Adipose tissue (tissue), 3 donors: Measurements from ENCODE around the gene ACTR8. TPM values are rescaled to one million over a fixed set of nuclear protein-coding genes. Genes with fewer than 3 reads are reported as not detected.
"Not testable (repeated sequence)": the region's sequence is repeated elsewhere in the genome, so short reads cannot be mapped to it uniquely, and the experiment has no call there.

Experiments used
- H3K27ac ChIP-seq: one replicate; pipeline ENCODE4 v1.5.1; 2013; ENCODE audit warnings: low read depth, low read length
- WGBS, 3 donors: extraction: QIAGEN DNeasy Blood & Tissue Kit; methylation state at CpG; one replicate each; pipeline ENCODE4 v1.1.7; 2013; 5-methylcytosine and 5-hydroxymethylcytosine counted together
- polyA plus RNA-seq, 3 donors: library from polyadenylated mRNA; stranded (reverse); fragments of 200-250 nt; gene quantifications; one replicate each; pipeline ENCODE4 v1.2.3, GENCODE V29; 2013
- donor health status: healthy with polysubstance abuse.
- donor health status: Bipolar disorder and iron deficiency.
- donor health status: healthy.

ACTR8 gene, protein sequence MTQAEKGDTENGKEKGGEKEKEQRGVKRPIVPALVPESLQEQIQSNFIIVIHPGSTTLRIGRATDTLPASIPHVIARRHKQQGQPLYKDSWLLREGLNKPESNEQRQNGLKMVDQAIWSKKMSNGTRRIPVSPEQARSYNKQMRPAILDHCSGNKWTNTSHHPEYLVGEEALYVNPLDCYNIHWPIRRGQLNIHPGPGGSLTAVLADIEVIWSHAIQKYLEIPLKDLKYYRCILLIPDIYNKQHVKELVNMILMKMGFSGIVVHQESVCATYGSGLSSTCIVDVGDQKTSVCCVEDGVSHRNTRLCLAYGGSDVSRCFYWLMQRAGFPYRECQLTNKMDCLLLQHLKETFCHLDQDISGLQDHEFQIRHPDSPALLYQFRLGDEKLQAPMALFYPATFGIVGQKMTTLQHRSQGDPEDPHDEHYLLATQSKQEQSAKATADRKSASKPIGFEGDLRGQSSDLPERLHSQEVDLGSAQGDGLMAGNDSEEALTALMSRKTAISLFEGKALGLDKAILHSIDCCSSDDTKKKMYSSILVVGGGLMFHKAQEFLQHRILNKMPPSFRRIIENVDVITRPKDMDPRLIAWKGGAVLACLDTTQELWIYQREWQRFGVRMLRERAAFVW
- 1 to 10 TPM; 5.8 to 8.5 (median 8.0) TPM for polyA plus RNA-seq

DNA sequence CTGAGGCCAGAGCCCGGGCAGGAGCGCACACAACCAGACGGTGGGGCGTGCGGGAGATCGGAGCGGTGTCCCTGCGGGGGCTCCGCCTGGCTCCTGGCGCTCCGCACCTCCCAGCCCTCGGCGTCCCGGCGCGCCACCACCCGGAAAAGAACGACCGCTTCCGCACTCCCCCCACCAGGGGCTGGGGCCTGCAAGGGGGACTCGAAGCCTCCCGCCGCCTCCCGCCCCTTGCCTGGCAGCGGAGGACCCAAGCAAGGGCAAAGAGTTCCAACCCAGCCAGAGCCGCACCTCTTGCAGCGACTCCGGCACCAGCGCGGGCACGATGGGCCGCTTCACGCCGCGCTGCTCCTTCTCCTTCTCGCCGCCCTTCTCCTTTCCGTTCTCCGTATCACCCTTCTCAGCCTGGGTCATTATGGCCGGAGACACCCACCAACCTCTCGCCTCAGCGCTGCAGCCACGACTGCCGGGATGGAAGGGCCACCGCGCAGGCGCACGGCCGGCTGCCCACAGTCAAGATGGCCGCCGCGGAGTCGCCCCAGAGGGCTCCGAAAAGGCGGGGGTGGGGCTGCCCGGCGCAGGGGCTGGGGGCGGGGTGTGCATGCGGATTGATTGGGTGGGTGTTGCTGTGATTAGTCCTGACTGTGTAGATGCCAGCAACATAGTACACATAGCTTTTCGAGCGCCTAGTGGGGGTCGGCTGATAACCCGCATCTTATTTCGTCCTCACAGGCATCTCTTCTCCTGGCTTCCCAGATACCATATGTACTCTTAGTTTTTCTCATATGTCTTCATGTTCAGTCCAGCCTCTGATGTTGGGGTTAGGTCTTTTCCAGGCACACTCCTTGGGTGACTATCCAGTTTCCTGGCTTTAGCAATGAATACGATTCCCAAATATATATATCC is at the start of gene ACTR8:
TSS of gene ACTR8 (minus strand) at position 462 of the 903 bp plus-strand sequence. CDS start at position 411, 51 bp downstream.
- no peak within 1 kb of the TSS for H3K27ac ChIP-seq
- 1% methylated on average over 64 to 65 of the region's 65 CpGs for WGBS, 3 donors

GRCh38 chr3:53927208-53927872 is 45.4 kb upstream of the ACTR8 start:
- WGBS, 3 donors, result 75 to 89% (median 80%) methylated on average over 24 to 29 of the region's 30 CpGs
- not testable (repeated sequence) for H3K27ac ChIP-seq

GRCh38 chr3:53921296-53921695 is 39.3 kb upstream of the ACTR8 start:
- no peak overlapping the region for H3K27ac ChIP-seq
- WGBS, 3 donors, result 32 to 71% (median 50%) methylated on average over 1 of the region's 1 CpG

GRCh38 chr3:53919741-53920140 is 37.8 kb upstream of the ACTR8 start:
- 81 to 92% (median 88%) methylated on average over 2 of the region's 2 CpGs for WGBS, 3 donors
- H3K27ac ChIP-seq, result no peak overlapping the region

DNA sequence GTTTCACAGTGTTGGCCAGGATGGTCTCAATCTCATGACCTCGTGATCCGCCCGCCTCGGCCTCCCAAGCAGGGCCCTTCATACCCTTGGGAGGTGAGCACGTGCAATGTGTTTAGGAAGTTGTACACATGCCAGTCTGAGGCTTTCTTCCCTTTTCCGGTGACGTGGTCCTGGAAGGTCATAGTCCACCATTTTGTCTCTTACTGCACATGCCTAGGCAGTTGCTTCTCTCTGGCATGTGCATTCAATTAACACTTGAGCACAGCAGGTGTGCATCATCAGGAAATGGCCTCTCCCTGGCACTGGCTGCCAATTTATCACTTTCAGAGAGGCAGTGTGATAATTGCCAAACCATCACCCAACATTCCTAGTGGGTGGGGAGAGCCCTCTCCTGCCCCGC is 31.4 kb upstream of the ACTR8 start:
- 75 to 86% (median 85%) methylated on average over 8 of the region's 8 CpGs for WGBS, 3 donors

GRCh38 chr3:53902711-53903110 is 20.8 kb upstream of the ACTR8 start:
- 48 to 74% (median 67%) methylated on average over 5 of the region's 5 CpGs for WGBS, 3 donors
- H3K27ac ChIP-seq, result no peak overlapping the region

More for the DNA sequence above, 31.4 kb upstream of the ACTR8 start:
- H3K27ac ChIP-seq, result no peak overlapping the region

GRCh38 chr3:53902067-53902466 is 20.1 kb upstream of the ACTR8 start:
- WGBS, 3 donors, result 25 to 56% (median 33%) methylated on average over 1 of the region's 1 CpG
- H3K27ac ChIP-seq, result no peak overlapping the region

DNA sequence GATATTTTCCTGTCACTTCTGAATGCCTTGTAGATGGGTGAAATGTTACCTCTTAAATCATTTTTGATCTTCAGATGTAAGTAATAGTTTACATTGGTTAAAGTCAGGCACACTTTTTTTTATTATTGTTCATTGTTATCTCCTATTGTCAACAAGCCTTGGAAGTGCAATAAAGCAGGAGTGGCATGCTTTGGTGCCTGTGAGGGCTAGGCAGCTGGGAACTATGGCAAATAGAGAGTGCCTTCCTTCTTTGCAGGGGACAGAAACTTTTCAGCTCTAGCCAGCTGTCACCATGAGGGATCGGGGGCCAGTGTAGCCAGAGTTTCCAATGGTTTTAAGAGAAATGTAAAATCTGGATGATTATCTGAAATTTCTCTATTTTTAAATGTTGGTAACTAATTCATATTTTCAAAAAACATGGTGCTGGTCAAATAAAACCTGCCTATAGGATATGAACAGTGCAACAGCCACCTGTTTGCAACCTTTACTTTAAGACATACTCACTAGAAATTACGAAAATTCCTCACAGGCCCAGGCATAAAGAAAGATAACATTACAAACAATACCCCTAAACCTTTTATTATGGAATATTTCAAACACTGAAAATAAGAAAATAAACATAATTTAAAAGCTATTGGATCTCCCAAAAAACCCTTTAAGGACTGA is 18.8 kb upstream of the ACTR8 start:
- no peak overlapping the region for H3K27ac ChIP-seq
- WGBS, 3 donors, result 78 to 82% (median 81%) methylated on average over 2 of the region's 2 CpGs

GRCh38 chr3:53899750-53900149 is 17.8 kb upstream of the ACTR8 start:
- H3K27ac ChIP-seq, result no peak overlapping the region
- 67 to 68% (median 68%) methylated on average over 2 of the region's 2 CpGs for WGBS, 3 donors

DNA sequence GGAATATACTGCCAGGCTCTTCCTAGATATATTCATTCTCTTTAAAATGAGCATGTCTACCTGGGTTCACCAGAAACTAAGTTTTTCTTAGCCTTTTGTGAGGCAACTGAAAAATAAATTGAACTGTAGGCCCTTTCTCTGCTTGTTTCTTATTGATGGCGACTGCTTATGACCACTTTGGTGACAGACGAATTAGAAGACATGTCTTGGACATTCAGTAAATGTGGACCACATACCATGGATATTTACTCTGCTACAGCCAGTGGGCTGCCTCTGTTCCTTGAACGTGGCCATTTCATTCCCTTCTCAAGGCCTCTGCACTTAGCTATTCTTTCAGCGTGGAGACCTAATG is 10.3 kb upstream of the ACTR8 start:
- peak overlapping the region; percentile 91 for H3K27ac ChIP-seq
- 47 to 61% (median 49%) methylated on average over 4 of the region's 4 CpGs for WGBS, 3 donors

DNA sequence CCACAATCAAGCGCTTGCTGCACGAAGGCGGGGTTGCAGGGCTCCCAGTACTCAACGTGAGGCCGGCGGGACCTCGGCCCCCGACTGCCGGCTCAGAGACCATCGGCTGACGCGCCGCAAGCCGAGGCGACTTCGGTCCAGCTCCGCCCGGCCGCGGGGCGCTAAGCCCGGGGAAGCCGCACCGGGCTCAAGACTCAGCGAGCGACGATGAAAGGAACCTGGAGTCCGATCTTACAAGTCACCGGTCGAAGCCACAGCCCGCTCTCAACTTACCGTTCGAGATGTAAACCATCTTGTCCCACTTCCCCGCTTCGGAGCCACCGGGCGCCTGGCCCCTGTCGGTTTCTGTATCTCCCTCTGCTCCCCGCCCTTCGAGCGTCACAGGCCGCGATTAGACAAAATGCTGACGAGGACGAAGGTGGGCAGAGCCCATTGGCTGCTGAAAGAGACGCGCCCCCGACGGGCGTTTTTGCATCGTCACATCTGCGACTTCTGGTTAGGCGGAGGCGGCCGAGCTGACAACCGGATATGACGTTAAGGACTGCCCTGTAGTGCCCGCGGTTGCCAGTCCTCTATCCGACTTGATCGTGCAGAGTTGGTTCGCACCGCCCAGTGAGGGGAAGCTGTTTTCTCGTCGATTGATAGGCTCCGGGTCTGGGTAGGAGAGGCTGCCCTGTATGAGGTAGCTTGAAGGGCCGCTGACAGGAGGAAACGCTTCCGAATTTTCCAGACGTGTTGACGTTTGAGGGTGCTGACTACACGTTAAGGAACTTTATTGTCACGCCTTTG is 9.7 kb upstream of the ACTR8 start, which contains the start of gene SELENOK:
TSS of gene SELENOK (minus strand) at position 363 of the 789 bp plus-strand sequence.
- WGBS, 3 donors, result 0 to 1% (median 0%) methylated on average over 73 of the region's 73 CpGs
- H3K27ac ChIP-seq, result peak within 1 kb of the TSS; percentile 91

DNA sequence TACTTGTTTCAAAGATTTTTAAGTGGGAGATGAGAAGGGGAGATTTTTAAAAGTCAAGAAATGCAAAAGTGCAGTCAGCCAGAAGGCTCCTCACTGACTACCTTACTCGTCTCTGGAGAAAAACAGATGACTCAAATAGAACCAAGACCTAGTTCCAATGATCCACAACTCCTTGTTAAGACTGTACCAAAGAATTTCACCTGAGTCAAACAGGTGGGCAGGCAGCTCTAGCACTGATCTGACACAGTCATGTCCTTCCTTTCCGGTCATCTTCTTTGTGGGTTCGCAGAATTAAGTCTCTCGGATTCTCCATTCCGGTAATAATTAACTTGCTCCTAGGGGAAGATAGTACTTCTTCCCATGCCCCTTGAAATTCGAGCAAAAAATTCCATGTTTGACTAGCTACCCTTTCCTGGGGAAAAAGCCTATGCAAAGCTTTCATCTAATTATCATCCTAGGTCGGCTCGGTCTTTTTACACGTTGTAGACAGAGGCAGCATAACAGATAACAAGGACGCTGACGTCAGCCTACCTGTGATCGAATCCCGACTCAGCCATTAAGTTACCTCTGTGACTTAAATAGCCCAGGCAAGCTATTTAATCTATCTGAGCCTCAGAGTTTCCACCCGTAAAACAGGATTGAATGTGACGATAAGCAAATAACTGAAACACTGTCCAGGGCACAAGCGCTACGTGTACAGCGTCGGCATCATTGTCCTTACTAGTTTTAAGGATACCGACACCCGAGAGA is 8.9 kb upstream of the ACTR8 start:
- peak overlapping the region; percentile 91 for H3K27ac ChIP-seq
- 2 to 7% (median 6%) methylated on average over 21 of the region's 21 CpGs for WGBS, 3 donors

DNA sequence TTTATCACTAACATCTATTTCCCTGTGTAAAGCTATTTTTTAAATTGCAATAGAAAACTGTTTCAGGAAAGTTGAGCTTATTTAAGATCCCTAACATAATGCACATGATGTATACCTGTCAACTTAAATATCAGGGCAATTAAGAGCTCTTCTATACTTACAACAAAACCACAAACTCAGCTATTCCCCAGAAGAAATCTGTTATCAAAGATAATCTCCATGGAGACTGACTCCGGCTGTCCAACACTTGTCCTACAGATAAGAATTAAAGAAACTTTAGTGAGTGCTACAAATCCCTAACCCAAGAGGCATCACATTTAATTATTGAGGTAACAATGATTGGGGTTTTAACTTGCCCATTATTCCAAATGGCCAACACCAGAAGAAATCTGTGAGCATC is 6.3 kb upstream of the ACTR8 start:
- no peak overlapping the region for H3K27ac ChIP-seq
- 46 to 86% (median 83%) methylated on average over 1 of the region's 1 CpG for WGBS, 3 donors

DNA sequence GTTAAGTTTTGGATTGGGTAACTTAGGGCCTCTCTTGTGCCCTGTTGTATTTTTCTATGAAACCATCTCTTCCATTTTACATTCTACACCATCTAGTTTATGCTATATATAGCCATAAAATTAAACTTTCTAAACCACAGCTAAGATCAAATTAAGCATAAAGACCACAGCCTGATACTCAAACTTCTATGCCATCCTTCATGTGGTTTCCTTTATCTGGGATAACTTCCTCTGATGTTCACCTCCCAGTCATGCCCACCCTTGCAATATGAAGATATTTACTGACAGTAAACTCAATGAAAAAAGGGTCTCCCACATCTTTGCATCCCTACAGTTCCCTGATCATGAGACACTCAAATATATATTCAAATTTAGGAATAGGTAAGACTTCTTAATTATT is 5.5 kb upstream of the ACTR8 start:
- H3K27ac ChIP-seq, result no peak overlapping the region

- 84 to 93% (median 91%) methylated on average over 3 of the region's 3 CpGs for WGBS, 3 donors
- H3K27ac ChIP-seq, result no peak overlapping the region
Observed at GRCh38 chr3:53885239-53885638, 3.3 kb upstream of the ACTR8 start.

- H3K27ac ChIP-seq, result no peak overlapping the region
- 95 to 96% (median 95%) methylated on average over 11 of the region's 11 CpGs for WGBS, 3 donors
Observed at GRCh38 chr3:53884623-53885022, 2.7 kb upstream of the ACTR8 start.

DNA sequence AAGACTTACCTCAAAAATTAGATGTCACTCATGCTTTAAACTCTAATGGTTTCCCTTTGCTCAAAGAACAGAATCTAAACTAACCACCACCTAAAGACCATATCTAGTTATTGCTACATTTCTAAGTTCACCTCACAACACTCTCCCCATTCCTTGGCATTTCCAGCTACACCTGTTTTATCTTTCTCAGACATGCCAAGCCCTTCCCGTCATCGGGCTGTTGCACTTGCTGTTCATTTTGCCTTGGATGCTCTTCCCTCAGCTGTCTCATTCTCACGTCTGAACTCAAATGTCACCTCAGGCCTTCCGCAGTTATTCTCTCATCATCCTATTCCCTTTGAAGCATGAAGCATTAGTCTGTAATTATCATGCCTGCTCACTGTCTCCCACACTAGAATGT is 1.1 kb upstream of the ACTR8 start:
- no peak overlapping the region for H3K27ac ChIP-seq
- WGBS, 3 donors, result 65 to 92% (median 92%) methylated on average over 4 of the region's 4 CpGs
